Hepatocyte (in vitro differentiated cells): ENCODE measurements around the gene HERC2.

Source experiments
- EZH2 ChIP-seq: fragments of 200-600 bp; sonication (generic); IDR thresholded peaks from 2 replicates; pipeline ENCODE4 v1.6.1; 2016; ENCODE audit warnings: antibody characterized with exemption, mild to moderate bottlenecking, borderline replicate concordance
- TF ChIP-seq, protein P1 (sequence below): fragments of 200-600 bp; sonication (generic); IDR thresholded peaks from 2 replicates; pipeline ENCODE4 v1.5.1; 2016; ENCODE audit warnings: antibody characterized with exemption, mild to moderate bottlenecking; ENCODE audit not compliant: poor library complexity

DNA sequence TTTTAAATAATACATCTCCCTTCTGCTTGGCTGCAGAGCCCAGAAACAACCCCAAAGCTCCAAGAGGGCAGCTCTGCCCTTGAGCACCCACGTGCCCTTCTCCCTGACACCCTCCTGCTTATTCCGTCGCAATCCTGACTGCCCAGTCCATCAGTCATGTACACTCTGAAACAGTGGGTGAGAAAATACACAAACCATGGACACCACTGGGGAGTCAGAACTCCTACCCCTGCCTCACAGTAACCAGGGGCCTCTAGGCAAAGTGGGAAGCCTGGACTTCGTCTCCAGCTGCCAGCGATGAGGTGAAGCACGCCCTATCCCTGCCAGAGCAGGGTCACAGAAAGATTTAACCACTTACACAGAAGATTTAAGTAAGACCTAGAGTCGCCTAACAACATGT is 40.1 kb downstream of the HERC2 start:
- no peak for TF ChIP-seq EZH2
- TF ChIP-seq, protein P1, sequence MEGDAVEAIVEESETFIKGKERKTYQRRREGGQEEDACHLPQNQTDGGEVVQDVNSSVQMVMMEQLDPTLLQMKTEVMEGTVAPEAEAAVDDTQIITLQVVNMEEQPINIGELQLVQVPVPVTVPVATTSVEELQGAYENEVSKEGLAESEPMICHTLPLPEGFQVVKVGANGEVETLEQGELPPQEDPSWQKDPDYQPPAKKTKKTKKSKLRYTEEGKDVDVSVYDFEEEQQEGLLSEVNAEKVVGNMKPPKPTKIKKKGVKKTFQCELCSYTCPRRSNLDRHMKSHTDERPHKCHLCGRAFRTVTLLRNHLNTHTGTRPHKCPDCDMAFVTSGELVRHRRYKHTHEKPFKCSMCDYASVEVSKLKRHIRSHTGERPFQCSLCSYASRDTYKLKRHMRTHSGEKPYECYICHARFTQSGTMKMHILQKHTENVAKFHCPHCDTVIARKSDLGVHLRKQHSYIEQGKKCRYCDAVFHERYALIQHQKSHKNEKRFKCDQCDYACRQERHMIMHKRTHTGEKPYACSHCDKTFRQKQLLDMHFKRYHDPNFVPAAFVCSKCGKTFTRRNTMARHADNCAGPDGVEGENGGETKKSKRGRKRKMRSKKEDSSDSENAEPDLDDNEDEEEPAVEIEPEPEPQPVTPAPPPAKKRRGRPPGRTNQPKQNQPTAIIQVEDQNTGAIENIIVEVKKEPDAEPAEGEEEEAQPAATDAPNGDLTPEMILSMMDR: no peak
